ENCODE results near the gene PHACTR3. TPM values are rescaled to one million over a fixed set of nuclear protein-coding genes. Genes with fewer than 3 reads are reported as not detected.

The PHACTR3 gene
- total RNA-seq, 4 donors from 2014 or later: 0.54 to 0.81 (median 0.59) TPM; not detected in 1

DNA sequence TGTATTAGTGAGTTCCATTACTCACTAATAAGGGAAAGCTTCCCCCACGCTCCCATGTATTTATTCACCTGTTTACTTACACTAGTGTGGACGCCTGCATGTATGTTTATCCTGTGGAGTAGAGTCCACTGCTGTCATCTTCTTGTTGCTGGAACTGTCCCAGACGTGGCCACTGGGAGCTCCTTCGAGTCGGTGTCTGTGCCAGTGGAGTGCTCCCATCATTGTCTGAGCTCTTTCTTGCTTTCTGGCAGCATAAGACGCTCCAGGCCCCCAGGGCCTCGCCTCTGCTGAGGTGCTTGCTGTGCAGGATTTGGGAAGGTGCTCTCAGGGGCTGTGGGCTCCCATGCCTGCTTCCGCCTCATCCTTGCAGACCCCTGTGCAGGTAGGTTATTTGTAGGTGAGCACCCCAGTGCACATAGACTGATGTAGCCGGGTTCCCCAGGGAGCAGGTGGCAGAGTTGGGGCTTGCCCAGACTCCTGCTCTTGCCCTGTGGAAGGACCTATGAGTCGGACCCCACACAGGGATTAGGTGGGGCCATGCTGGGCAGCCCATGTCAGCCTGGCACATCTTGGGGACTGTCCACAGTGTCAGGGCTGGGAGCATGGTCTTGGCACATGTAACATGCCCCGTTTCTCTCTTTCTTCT, 16.6 kb downstream of the PHACTR3 start:
- H3K4me1 ChIP-seq: no peaks in the 10 kb centered on the region
- ATAC-seq: no peak
- H3K4me3 ChIP-seq: no peak overlapping the region
- TF ChIP-seq, protein P1, sequence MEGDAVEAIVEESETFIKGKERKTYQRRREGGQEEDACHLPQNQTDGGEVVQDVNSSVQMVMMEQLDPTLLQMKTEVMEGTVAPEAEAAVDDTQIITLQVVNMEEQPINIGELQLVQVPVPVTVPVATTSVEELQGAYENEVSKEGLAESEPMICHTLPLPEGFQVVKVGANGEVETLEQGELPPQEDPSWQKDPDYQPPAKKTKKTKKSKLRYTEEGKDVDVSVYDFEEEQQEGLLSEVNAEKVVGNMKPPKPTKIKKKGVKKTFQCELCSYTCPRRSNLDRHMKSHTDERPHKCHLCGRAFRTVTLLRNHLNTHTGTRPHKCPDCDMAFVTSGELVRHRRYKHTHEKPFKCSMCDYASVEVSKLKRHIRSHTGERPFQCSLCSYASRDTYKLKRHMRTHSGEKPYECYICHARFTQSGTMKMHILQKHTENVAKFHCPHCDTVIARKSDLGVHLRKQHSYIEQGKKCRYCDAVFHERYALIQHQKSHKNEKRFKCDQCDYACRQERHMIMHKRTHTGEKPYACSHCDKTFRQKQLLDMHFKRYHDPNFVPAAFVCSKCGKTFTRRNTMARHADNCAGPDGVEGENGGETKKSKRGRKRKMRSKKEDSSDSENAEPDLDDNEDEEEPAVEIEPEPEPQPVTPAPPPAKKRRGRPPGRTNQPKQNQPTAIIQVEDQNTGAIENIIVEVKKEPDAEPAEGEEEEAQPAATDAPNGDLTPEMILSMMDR (IDR thresholded peaks at IDR 0.05): no peak
- TF ChIP-seq EP300 (IDR thresholded peaks at IDR 0.05): no peak
- no peak for TF ChIP-seq POLR2A (IDR thresholded peaks at IDR 0.05)
- TF ChIP-seq POLR2AphosphoS5 (IDR thresholded peaks at IDR 0.05): no peak
- peaks cover 46% of the 10 kb centered on the region for H3K27me3 ChIP-seq
- 48% methylated on average over 6 of the region's 11 CpGs; no CpG with 5 or more reads in 1 of the 2 donors for WGBS, 2 donors (ENCODE audit: low coverage in 1 of 2)
- H3K36me3 ChIP-seq: no peaks in the 10 kb centered on the region
- no peak overlapping the region for H3K27ac ChIP-seq
- no peaks in the 10 kb centered on the region for H3K9me3 ChIP-seq

DNA sequence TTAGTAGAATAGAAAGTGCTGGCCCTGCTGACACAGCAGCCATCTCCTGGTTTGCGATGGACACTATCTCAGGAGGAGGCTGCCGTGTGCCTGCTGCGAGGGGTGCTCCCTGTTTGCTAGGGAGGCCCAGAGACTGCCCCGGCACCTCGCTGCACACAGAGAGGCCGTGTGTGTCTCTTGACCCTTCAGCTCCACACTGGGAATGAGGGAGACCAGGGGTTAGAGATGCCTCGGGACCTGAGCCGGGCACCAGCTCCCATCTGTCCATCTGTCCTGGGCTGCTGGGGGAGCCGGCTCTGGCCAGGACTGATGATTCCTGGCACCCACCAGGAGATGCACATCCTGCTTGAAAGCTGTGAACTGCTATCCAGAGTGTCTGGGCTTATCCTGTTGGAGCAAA, 18.2 kb downstream of the PHACTR3 start:
- Histone ChIP-seq H3K4me1 (no peaks in the 10 kb centered on the region), H3K27ac (no peak overlapping the region), H3K9me3 (no peaks in the 10 kb centered on the region), H3K36me3 (no peaks in the 10 kb centered on the region), H3K27me3 (peaks cover 44% of the 10 kb centered on the region), H3K4me3 (no peak overlapping the region)
- ATAC-seq: no peak
- TF ChIP-seq, protein P1 (IDR thresholded peaks at IDR 0.05): no peak
- TF ChIP-seq POLR2AphosphoS5 (IDR thresholded peaks at IDR 0.05) (no peak), POLR2A (IDR thresholded peaks at IDR 0.05) (no peak), EP300 (IDR thresholded peaks at IDR 0.05) (no peak)
- WGBS, 2 donors (ENCODE audit: low coverage in 1 of 2): no CpG with 5 or more reads among the region's 9 CpGs

DNA sequence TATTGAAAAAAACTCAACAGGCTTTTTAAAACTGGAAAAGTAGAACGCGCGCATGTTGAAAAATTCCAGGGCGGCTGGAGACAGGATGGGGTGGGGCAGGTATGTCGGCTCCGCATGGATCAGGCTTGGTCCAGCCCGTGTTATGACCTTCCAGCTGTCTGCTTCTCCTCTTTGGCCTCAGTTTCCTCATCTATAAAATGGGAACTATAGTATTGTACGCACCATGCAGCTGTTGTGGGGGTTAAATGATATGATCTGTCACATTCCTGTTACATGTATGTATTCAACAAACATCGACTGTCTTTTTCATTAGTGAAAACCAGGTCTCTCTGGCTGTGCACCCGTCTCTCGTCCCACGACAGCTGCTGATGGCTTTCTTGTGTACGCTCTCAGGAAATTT, 18.8 kb downstream of the PHACTR3 start:
- H3K4me1 ChIP-seq: no peaks in the 10 kb centered on the region
- TF ChIP-seq EP300 (IDR thresholded peaks at IDR 0.05): no peak
- WGBS, 2 donors (ENCODE audit: low coverage in 1 of 2): 85 to 87% methylated on average over 11 to 13 of the region's 13 CpGs
- H3K4me3 ChIP-seq: no peak overlapping the region
- no peaks in the 10 kb centered on the region for H3K9me3 ChIP-seq
- no peak for ATAC-seq
- peaks cover 42% of the 10 kb centered on the region for H3K27me3 ChIP-seq
- H3K36me3 ChIP-seq: no peaks in the 10 kb centered on the region
- H3K27ac ChIP-seq: no peak overlapping the region

DNA sequence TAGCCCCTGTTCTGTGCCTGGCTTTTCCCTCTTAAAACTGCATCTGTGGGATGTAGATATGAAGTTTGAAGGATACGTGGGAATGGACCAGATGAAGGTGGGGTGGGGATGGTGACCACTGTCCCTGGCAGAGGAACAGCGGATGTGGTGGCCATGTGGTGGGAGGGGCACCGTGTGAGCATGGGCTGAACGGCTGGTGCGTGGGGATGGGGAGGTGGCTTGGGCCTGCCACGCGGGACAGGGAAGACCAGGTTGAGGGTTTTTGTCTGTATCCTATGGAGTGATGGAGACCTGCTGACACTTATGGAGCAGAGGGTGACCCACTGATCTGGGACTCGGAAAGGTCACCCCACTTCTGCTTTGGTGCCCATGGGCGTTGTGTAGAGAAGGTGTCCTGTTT, 19.2 kb downstream of the PHACTR3 start:
- 83 to 85% methylated on average over 7 of the region's 9 CpGs for WGBS, 2 donors (ENCODE audit: low coverage in 1 of 2)
- ATAC-seq: no peak

GRCh38 chr20:59624401-59624800, 20.1 kb downstream of the PHACTR3 start:
- TF ChIP-seq POLR2A (IDR thresholded peaks at IDR 0.05) (no peak), POLR2AphosphoS5 (IDR thresholded peaks at IDR 0.05) (no peak), EP300 (IDR thresholded peaks at IDR 0.05) (no peak)
- TF ChIP-seq, protein P1 (IDR thresholded peaks at IDR 0.05): no peak
- no peak overlapping the region for H3K27ac ChIP-seq
- no peaks in the 10 kb centered on the region for H3K9me3 ChIP-seq
- ATAC-seq: no peak
- H3K36me3 ChIP-seq: no peaks in the 10 kb centered on the region
- H3K4me3 ChIP-seq: no peak overlapping the region
- H3K27me3 ChIP-seq: peaks cover 42% of the 10 kb centered on the region
- 83% methylated on average over 2 of the region's 6 CpGs; no CpG with 5 or more reads in 1 of the 2 donors for WGBS, 2 donors (ENCODE audit: low coverage in 1 of 2)
- no peaks in the 10 kb centered on the region for H3K4me1 ChIP-seq

More for the DNA sequence above, 19.2 kb downstream of the PHACTR3 start:
- Histone ChIP-seq H3K27ac (no peak overlapping the region), H3K27me3 (peaks cover 42% of the 10 kb centered on the region), H3K9me3 (no peaks in the 10 kb centered on the region), H3K4me3 (no peak overlapping the region), H3K4me1 (no peaks in the 10 kb centered on the region), H3K36me3 (no peaks in the 10 kb centered on the region)
- no peak for TF ChIP-seq POLR2AphosphoS5 (IDR thresholded peaks at IDR 0.05)
- TF ChIP-seq, protein P1 (IDR thresholded peaks at IDR 0.05): no peak
- no peak for TF ChIP-seq EP300 (IDR thresholded peaks at IDR 0.05)
- no peak for TF ChIP-seq POLR2A (IDR thresholded peaks at IDR 0.05)

Data from gastroesophageal sphincter (tissue), 4 donors.